ENCODE results near the gene SNAI3.

GRCh38 chr16:88628512-88628974 is 57.8 kb downstream of the SNAI3 start:
- TF ChIP-seq, protein P1, sequence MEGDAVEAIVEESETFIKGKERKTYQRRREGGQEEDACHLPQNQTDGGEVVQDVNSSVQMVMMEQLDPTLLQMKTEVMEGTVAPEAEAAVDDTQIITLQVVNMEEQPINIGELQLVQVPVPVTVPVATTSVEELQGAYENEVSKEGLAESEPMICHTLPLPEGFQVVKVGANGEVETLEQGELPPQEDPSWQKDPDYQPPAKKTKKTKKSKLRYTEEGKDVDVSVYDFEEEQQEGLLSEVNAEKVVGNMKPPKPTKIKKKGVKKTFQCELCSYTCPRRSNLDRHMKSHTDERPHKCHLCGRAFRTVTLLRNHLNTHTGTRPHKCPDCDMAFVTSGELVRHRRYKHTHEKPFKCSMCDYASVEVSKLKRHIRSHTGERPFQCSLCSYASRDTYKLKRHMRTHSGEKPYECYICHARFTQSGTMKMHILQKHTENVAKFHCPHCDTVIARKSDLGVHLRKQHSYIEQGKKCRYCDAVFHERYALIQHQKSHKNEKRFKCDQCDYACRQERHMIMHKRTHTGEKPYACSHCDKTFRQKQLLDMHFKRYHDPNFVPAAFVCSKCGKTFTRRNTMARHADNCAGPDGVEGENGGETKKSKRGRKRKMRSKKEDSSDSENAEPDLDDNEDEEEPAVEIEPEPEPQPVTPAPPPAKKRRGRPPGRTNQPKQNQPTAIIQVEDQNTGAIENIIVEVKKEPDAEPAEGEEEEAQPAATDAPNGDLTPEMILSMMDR (IDR thresholded peaks at IDR 0.05), result peak; percentile 35 to 69 (median 53)
- no peak for TF ChIP-seq POLR2A (IDR thresholded peaks at IDR 0.05)

All from heart left ventricle (tissue), 13 donors.